NT2/D1 (cell line): ENCODE data around the gene GSK3B.

Source experiments
- YY1 ChIP-seq: IDR thresholded peaks from 2 replicates; pipeline ENCODE4 v1.6.1; 2011; ENCODE audit not compliant: insufficient read length, insufficient read depth
- ZNF274 ChIP-seq: IDR thresholded peaks from 2 replicates; pipeline ENCODE4 v1.6.1; 2011; ENCODE audit warnings: mild to moderate bottlenecking, low read depth, low read length

- TF ChIP-seq ZNF274, result no peak
- no peak for TF ChIP-seq YY1
Measured at GRCh38 chr3:119981386-119981785, 112.9 kb downstream of the GSK3B start.
